Gastroesophageal sphincter (tissue), 4 donors: ENCODE results near the gene TGFBR3L. TPM values are rescaled to one million over a fixed set of nuclear protein-coding genes. Genes with fewer than 3 reads are reported as not detected.

Experiments
- ATAC-seq: fragments of 150-250 bp; one replicate; pipeline ENCODE4 v1.9.1; 2016; ENCODE audit warnings: mild to moderate bottlenecking, moderate library complexity
- H3K27ac ChIP-seq, 4 donors: fragments of 200-600 bp; sonication (generic) in 3 of 4; 1 replicate in 3 of 4; 2 replicates in 1 of 4; pipeline ENCODE4 v1.5.1; 2016 to 2019
- H3K27me3 ChIP-seq: fragments of 200-600 bp; sonication (generic); one replicate; pipeline ENCODE4 v1.5.1; 2019
- H3K36me3 ChIP-seq, 2 donors: fragments of 200-600 bp; sonication (generic); one replicate each; pipeline ENCODE4 v1.5.1; 2019; ENCODE audit warnings: control low read depth in 1 of 2
- H3K4me1 ChIP-seq, 3 donors: fragments of 200-600 bp; sonication (generic); 1 replicate in 2 of 3; 2 replicates in 1 of 3; pipeline ENCODE4 v1.5.1; 2016 to 2019; ENCODE audit warnings: control low read depth in 2 of 3
- H3K4me3 ChIP-seq, 2 donors: fragments of 200-600 bp; sonication (generic); one replicate each; pipeline ENCODE4 v1.5.1; 2019; ENCODE audit warnings: mild to moderate bottlenecking in 1 of 2, moderate library complexity in 1 of 2
- H3K9me3 ChIP-seq, 3 donors: fragments of 200-600 bp; sonication (generic); one replicate each; pipeline ENCODE4 v1.5.1; 2017 to 2019; ENCODE audit warnings: control low read depth in 2 of 3
- EP300 ChIP-seq: sonication (generic); formaldehyde crosslinking; IDR thresholded peaks from one replicate; pipeline ENCODE4 v1.6.1; 2017; ENCODE audit warnings: antibody characterized with exemption, mild to moderate bottlenecking
- POLR2A ChIP-seq, 2 donors: fragments of 450-650 bp; IDR thresholded peaks; one replicate each; pipeline ENCODE4 v1.6.1; 2017; ENCODE audit warnings: antibody characterized with exemption in 2 of 2, mild to moderate bottlenecking in 2 of 2, moderate library complexity in 1 of 2
- POLR2AphosphoS5 ChIP-seq: sonication (generic); formaldehyde crosslinking; IDR thresholded peaks from one replicate; pipeline ENCODE4 v1.6.1; 2017; ENCODE audit warnings: antibody characterized with exemption
- WGBS, 2 donors: methylation state at CpG; one replicate each; pipeline ENCODE4 v1.1.5; 2018; ENCODE audit warnings: low coverage in 1 of 2; 5-methylcytosine and 5-hydroxymethylcytosine counted together
- total RNA-seq, 4 donors: library from RNA; depleted of rRNA; stranded (reverse); fragments of >200 nt; gene quantifications; one replicate each; pipeline ENCODE4 v1.1.0, GENCODE V29; 2016
- TF ChIP-seq, protein P1 (sequence below), 4 experiments: fragments of 200-600 bp in 2 of 4; fragments of 450-650 bp in 2 of 4; sonication (generic) in 1 of 4; IDR thresholded peaks; one replicate each; pipeline ENCODE4 v1.5.1; 2017 to 2019; ENCODE audit warnings: antibody characterized with exemption in 4 of 4, mild to moderate bottlenecking in 2 of 4, moderate library complexity in 2 of 4

Gene TGFBR3L
- total RNA-seq, 4 donors from 2014 or later, result 2.8 to 8.5 (median 5.4) TPM

DNA sequence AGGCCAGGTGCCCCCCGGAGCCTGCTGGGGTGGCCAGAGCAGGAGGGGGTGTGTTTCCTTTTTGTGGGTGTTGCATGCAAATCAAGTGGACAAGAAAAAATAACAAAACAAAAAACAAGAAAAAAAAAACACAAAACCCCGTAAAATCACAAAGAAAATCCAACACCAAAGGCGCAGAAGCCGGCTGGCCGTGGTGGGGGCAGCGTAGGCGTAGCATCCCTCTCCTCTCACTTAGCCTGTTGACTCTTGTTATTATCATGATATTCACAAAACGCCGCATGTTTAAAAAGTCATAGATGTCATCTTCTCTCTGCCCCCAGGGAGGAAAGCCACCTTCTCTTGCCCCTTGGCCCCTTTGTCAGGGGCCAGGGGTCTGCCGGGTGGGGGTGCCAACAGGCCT, 978 bp upstream of the TGFBR3L start:
- Histone ChIP-seq H3K4me3 (no peak overlapping the region), H3K36me3 (peaks cover 0 to 53% of the 10 kb centered on the region in 2 donors), H3K4me1 (peaks cover 0 to 39% (median 22%) of the 10 kb centered on the region in 3 donors), H3K27me3 (peaks cover 46% of the 10 kb centered on the region), H3K27ac (no peak overlapping the region), H3K9me3 (no peaks in the 10 kb centered on the region)
- TF ChIP-seq POLR2A (IDR thresholded peaks at IDR 0.05), result no peak
- TF ChIP-seq, protein P1, sequence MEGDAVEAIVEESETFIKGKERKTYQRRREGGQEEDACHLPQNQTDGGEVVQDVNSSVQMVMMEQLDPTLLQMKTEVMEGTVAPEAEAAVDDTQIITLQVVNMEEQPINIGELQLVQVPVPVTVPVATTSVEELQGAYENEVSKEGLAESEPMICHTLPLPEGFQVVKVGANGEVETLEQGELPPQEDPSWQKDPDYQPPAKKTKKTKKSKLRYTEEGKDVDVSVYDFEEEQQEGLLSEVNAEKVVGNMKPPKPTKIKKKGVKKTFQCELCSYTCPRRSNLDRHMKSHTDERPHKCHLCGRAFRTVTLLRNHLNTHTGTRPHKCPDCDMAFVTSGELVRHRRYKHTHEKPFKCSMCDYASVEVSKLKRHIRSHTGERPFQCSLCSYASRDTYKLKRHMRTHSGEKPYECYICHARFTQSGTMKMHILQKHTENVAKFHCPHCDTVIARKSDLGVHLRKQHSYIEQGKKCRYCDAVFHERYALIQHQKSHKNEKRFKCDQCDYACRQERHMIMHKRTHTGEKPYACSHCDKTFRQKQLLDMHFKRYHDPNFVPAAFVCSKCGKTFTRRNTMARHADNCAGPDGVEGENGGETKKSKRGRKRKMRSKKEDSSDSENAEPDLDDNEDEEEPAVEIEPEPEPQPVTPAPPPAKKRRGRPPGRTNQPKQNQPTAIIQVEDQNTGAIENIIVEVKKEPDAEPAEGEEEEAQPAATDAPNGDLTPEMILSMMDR (IDR thresholded peaks at IDR 0.05), result no peak
- no peak for TF ChIP-seq EP300
- no peak for TF ChIP-seq POLR2AphosphoS5
- ATAC-seq, result no peak
- 81 to 90% methylated on average over 9 of the region's 10 CpGs for WGBS, 2 donors

DNA sequence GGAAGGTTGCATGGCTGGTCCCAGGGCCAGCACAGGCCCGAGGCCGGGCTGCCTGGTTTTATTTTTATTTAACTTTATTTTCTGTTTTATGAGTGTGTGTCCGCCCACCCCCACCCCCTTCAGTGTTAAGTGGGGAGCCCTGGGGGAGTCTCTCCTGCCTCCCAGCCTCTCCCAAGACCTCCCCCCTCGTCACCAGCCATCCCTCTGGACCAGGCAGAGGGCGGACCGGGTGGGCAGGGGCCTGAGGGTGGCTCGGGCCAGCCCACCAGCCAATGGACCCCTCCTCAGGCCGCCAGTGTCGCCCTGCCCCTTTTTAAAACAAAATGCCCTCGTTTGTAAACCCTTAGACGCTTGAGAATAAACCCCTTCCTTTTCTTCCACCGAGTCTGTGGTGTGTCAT, 531 bp upstream of the TGFBR3L start:
- TF ChIP-seq POLR2AphosphoS5 (no peak), POLR2A (IDR thresholded peaks at IDR 0.05) (no peak)
- Histone ChIP-seq H3K27ac (no peak overlapping the region), H3K36me3 (peaks cover 0 to 49% of the 10 kb centered on the region in 2 donors), H3K27me3 (peaks cover 50% of the 10 kb centered on the region), H3K4me3 (no peak overlapping the region), H3K4me1 (peaks cover 0 to 39% (median 23%) of the 10 kb centered on the region in 3 donors), H3K9me3 (no peaks in the 10 kb centered on the region)
- ATAC-seq, result no peak
- WGBS, 2 donors, result 35 to 50% methylated on average over 3 to 10 of the region's 12 CpGs

DNA sequence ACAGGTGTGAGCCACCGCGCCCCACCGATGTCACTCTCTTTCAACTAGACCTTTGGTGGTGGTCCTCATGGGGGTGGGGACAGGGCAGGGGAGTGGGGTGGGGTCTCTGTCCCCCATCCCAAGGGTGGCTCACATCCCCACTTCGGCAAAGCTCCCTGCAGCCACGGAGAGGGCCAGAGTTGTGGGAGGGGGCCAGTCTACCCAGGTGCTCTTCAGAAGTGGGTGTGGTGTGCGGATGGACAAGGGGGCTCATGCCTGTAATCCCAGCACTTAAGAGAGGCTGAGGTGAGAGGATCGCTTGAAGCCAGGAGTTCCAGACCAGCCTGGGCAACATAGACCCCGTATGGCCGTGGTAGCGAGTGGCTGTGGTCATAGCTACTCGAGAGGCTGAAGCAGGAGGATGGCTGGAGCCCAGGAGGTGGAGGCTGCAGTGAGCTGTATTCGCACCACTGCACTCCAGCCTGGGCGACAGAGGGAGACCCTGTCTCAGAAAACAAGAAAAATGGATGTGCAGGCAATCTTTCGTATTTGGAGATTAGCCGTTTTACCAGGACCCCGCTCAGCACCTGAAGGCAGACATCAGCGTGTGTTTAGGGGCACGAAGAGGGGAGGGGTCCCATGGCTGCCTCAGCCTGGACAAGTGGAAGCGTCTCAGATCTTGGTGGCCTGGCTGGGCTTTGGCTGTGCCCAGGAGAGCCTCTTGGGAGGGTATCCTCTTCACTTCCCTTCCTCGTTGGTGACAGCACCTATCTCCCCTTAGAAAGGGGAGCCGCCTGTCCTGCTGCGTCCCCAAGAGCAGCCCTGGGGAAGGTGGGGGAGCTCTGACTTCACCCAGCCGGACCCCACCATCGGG, 846 bp downstream of the TGFBR3L start:
- Histone ChIP-seq H3K27me3 (peaks cover 50% of the 10 kb centered on the region), H3K36me3 (peaks cover 0 to 35% of the 10 kb centered on the region in 2 donors), H3K9me3 (no peaks in the 10 kb centered on the region), H3K4me3 (peak overlapping the region in 1 of 2 donors; percentile 53), H3K4me1 (peaks cover 0 to 47% (median 31%) of the 10 kb centered on the region in 3 donors), H3K27ac (peak overlapping the region in 2 of 4 donors; percentile 94 to 97)
- TF ChIP-seq POLR2AphosphoS5 (no peak), EP300 (no peak), POLR2A (IDR thresholded peaks at IDR 0.05) (no peak)
- TF ChIP-seq, protein P1 (IDR thresholded peaks at IDR 0.05), result no peak
- no peak for ATAC-seq
- 43 to 52% methylated on average over 5 to 11 of the region's 24 CpGs for WGBS, 2 donors

DNA sequence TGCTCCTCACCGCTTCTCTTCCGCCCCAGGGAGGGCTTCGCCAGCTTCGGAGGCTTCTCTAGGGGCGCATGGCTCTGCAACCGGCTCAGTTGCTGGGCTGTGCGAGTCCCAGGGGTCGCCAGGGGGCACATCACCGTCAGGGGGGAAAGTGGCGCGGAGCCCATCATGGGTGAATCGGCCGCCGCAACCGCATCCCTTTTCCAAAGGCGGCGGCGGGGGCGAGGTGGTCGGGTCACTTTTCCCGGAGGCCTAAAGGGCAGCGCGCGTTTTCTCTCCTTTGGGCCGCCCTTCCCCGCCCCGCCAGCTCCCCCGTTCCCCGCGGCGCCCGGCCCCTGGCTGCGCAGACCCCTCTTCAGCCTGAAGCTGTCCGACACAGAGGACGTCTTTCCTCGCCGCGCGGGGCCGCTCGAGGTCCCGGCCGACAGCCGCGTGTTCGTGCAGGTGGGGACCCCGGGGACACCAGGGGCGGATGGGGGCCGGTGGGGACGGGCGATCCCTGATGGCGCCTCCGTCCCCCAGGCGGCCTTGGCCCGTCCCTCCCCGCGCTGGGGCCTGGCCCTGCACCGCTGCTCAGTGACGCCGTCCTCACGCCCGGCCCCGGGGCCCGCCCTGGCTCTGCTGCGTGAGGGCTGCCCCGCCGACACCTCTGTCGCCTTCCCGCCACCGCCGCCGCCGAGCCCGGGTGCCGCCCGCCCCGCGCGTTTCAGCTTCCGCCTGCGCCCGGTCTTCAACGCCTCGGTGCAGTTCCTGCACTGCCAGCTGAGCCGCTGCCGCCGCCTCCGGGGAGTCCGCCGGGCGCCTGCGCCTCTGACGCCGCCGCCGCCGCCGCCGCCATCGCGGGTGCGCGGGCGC, 1.7 kb downstream of the TGFBR3L start:
- H3K27ac ChIP-seq, result peak overlapping the region in 3 of 4 donors; percentile 85 to 97 (median 94)

DNA sequence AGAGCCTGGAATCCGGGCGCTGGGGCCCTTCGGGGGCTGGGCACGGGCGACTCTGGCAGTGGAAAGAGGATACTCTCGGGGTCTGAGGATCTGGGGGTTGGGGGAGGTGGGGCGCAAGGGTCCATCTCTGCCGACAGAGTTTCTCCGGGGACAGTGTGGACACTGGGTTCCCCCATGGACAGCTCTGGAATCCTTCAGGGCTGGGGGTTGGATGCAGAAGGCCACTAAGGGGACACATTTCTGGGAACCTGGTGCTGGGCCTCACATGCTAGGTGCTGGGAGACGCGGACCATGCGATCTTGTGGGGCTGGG, 2.3 kb downstream of the TGFBR3L start:
- Histone ChIP-seq H3K4me1 (peaks cover 0 to 58% (median 37%) of the 10 kb centered on the region in 3 donors), H3K36me3 (peaks cover 0 to 25% of the 10 kb centered on the region in 2 donors), H3K4me3 (peak overlapping the region in 1 of 2 donors; percentile 53), H3K27ac (peak overlapping the region in 3 of 4 donors; percentile 85 to 97 (median 94)), H3K27me3 (peaks cover 50% of the 10 kb centered on the region), H3K9me3 (no peaks in the 10 kb centered on the region)
- ATAC-seq, result no peak
- no peak for TF ChIP-seq EP300
- WGBS, 2 donors, result no CpG with 5 or more reads among the region's 12 CpGs

More for the DNA sequence above, 1.7 kb downstream of the TGFBR3L start:
- peaks cover 50% of the 10 kb centered on the region for H3K27me3 ChIP-seq
- ATAC-seq, result no peak
- peaks cover 0 to 26% of the 10 kb centered on the region in 2 donors for H3K36me3 ChIP-seq
- H3K4me3 ChIP-seq, result peak overlapping the region; percentile 3 to 53
- H3K4me1 ChIP-seq, result peaks cover 0 to 52% (median 31%) of the 10 kb centered on the region in 3 donors
- no peaks in the 10 kb centered on the region for H3K9me3 ChIP-seq
- no peak for TF ChIP-seq EP300
- TF ChIP-seq, protein P1 (IDR thresholded peaks at IDR 0.05), result no peak
- no peak for TF ChIP-seq POLR2A (IDR thresholded peaks at IDR 0.05)
- TF ChIP-seq POLR2AphosphoS5, result no peak
- 0% methylated on average over 3 of the region's 104 CpGs; no CpG with 5 or more reads in 1 of the 2 donors for WGBS, 2 donors
